ENCODE results near the gene PLEKHF1.

DNA sequence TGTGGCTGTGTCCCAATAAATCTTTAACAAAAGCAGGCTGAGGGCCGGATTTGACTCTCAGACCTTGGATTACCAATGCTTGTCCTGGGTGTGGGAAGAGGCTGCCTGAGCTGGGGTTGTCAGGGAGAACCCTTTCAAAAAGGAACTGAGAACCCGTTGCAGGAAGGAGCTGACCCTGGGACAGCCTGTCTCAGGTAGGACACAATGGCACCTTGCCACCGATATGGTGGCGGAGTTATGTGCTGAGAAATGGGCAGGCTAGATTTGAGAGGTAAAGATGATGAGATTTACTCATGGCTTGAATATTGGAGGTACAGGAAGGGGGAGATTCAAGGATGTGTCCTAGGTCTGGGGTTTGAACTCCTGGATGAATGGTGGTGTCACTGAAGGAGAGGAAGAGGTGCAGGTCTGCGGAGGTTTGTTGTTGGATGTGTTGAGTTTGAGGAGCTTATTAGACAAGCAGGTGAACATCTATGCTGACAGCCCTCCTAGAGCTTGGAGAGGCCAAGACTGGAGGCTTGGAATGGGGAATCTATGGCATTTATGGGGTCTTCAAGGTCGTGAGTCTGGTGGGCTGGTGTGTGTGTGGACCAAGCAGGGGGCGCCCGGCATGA is 7.2 kb downstream of the PLEKHF1 start:
- TF ChIP-seq, protein P1, sequence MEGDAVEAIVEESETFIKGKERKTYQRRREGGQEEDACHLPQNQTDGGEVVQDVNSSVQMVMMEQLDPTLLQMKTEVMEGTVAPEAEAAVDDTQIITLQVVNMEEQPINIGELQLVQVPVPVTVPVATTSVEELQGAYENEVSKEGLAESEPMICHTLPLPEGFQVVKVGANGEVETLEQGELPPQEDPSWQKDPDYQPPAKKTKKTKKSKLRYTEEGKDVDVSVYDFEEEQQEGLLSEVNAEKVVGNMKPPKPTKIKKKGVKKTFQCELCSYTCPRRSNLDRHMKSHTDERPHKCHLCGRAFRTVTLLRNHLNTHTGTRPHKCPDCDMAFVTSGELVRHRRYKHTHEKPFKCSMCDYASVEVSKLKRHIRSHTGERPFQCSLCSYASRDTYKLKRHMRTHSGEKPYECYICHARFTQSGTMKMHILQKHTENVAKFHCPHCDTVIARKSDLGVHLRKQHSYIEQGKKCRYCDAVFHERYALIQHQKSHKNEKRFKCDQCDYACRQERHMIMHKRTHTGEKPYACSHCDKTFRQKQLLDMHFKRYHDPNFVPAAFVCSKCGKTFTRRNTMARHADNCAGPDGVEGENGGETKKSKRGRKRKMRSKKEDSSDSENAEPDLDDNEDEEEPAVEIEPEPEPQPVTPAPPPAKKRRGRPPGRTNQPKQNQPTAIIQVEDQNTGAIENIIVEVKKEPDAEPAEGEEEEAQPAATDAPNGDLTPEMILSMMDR (IDR thresholded peaks at IDR 0.05; ENCODE audit: insufficient read depth, low read length) = no peak
- no peak for TF ChIP-seq POLR2AphosphoS5 (IDR thresholded peaks at IDR 0.05; ENCODE audit: low read depth)
